GM12801 (cell line): ENCODE results near the gene SLC30A7.

Experiments
- TF ChIP-seq, protein P1 (sequence below): IDR thresholded peaks from one replicate; pipeline ENCODE4 v1.5.1; 2011; ENCODE audit warnings: control low read depth; ENCODE audit not compliant: insufficient read length; ENCODE audit errors: extremely low read depth

Gene SLC30A7

DNA sequence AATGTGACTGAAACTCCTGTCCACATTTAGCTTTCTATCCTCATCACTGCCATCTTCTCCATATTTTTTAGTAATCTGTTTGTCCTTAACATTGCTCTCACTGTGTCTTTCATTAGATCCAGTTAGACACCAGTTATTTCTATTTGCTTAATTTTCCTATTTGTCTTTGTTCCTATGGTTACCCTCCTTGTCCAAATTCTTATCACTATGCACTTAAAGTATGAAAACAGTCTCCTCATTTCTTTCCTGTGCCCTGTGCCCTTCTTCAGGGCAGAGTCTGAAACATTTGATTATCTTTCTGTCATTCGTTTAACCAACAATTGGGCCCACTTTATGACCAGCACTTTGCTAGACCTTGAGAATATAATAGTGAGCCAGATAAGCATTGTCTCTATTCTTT, 64.2 kb downstream of the SLC30A7 start:
- TF ChIP-seq, protein P1, sequence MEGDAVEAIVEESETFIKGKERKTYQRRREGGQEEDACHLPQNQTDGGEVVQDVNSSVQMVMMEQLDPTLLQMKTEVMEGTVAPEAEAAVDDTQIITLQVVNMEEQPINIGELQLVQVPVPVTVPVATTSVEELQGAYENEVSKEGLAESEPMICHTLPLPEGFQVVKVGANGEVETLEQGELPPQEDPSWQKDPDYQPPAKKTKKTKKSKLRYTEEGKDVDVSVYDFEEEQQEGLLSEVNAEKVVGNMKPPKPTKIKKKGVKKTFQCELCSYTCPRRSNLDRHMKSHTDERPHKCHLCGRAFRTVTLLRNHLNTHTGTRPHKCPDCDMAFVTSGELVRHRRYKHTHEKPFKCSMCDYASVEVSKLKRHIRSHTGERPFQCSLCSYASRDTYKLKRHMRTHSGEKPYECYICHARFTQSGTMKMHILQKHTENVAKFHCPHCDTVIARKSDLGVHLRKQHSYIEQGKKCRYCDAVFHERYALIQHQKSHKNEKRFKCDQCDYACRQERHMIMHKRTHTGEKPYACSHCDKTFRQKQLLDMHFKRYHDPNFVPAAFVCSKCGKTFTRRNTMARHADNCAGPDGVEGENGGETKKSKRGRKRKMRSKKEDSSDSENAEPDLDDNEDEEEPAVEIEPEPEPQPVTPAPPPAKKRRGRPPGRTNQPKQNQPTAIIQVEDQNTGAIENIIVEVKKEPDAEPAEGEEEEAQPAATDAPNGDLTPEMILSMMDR = no peak

DNA sequence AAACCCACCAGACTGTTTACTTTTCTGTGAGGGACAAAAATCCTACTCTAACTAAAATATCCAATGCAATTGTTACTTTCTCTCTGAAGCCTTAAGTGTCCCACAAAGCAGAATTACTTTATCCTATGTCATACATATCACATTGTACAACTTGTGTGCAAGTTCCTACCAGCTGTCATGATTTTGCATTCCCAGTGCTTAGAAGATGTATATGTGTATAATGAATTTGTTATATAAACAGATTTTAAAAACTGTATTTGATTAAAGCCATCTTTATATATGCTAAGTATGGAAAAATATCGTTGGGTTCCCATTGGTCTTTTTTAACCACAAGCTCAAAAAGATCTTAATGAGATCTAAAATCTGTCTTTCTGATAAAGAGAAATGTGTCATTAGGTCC, 72.7 kb downstream of the SLC30A7 start:
- TF ChIP-seq, protein P1 = no peak

DNA sequence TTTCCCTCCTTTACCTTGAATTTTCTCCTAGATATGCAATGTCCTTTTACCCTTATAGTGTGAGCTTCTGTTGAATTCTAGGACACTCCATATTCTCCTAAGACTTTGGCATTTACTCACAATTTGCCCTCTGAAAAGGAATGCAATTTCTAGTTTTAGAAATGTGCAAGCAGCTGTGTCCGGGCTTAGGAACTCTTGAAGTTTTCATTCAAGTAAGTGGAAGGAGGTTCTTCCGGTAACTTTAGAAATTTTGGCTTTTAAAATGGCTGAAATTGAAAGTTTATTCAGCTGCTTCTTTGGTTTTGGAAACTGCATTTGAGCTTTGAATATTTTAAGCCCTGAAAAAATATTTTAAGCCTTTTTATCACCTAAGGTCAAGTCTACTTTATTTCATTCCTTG, 73.4 kb downstream of the SLC30A7 start:
- TF ChIP-seq, protein P1 = no peak

DNA sequence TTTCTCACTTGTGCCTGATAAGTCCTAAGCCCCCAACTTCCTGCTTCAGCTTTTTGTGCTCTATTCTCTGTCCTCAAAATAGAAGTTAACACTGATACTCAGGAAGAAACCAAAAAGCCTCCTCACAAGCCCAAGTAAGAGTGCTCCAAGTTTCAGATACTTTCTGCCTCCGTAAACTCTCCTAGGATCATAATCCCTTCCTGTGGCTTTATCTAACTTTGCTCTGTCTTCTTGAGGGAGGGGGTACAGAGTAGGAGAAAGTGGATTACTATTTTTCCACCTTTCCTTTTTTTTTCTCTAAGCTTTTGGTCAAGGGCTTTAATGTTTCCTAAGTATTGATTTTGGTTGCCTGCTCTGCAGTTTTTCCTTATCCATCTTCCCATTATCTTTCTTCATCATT, 75.1 kb downstream of the SLC30A7 start:
- TF ChIP-seq, protein P1 = no peak

DNA sequence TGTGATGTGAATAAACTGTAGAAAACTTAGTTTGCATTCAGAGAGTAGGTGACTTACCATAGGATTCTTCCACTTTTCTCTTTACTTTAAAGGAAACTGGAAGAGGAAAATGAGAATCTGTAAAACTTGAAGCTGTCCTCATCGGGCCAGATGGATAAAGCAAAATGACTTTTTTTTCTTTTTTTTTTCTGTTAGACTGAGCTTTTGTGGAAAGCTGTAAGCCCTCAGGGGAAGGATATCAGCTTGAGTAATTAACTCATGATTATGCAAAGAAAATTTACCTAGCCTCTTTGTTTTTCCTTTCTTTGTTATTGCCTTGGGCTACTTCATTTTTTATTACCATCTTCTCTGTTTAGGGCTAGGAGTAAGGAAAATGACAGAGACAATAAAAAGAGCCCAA, 76.3 kb downstream of the SLC30A7 start:
- TF ChIP-seq, protein P1 = no peak

DNA sequence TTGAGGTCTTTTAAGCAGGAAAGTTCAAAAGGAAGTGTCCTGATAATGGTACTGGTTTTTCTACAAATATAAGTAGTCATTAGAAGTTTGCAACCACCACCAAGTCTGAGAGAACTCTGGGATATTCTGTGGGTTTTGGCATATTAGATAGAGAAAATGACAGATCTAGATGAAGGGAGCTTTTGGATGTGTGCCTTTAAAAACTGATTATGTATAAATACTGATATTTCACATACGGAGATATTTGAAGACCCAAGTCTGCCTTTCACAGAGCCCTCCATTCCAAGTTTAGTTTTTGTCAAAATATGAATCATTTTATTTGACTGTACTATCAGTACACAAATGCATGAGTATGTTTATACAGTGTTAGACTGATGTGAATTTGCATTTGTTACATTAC, 81.0 kb downstream of the SLC30A7 start:
- TF ChIP-seq, protein P1 = no peak

DNA sequence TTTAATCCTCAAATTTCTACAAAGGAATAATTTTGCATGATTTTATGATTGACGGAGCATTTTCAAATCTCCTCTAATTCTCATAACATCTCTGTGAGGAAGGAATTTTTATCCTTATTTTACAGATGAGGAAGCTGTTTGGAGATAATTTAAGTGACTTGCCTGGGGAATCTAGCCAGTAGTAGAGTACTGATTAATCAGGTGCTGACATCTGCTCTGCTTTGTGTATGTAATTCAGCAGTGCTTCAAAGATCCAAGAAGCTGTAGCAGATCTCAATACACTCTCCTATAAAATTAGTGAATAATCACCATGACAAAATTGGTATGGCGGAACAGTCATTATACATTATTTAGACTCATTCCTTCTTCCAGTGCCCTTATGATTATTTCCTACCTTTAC, 83.7 kb downstream of the SLC30A7 start:
- TF ChIP-seq, protein P1 = no peak

DNA sequence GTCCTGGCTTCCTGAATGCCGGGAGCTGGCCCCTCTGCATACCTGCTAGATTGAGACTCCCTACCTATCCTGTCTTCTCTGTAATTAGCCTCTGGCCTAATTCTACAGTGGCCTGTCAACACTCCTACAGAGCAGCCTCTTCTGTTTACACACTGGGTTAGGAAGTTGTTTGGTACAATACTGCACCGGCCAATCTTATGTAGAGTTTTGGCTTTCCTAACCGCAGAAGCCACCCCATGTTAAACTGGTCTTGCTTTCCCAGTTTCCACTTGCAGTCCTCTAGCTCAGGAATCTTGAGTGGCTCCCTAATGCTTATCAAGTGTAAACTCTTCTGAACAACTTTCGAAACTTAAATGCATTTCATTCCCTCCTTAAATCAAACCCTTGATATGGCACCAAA, 86.9 kb downstream of the SLC30A7 start:
- TF ChIP-seq, protein P1 = no peak
